Neural cell (in vitro differentiated cells): ENCODE results near the gene ADH1C.

Source experiments
- CTCF ChIP-seq: fragments of 450-650 bp; IDR thresholded peaks from 2 replicates; pipeline ENCODE4 v1.5.1; 2014; ENCODE audit warnings: antibody characterized with exemption, mild to moderate bottlenecking, moderate library complexity; ENCODE audit not compliant: poor library complexity, severe bottlenecking
- EP300 ChIP-seq: fragments of 450-650 bp; conservative IDR thresholded peaks from 2 replicates; pipeline ENCODE4 v1.6.1; 2014; ENCODE audit warnings: antibody characterized with exemption, mild to moderate bottlenecking, moderate library complexity; ENCODE audit not compliant: poor library complexity, severe bottlenecking
- EZH2 ChIP-seq: fragments of 200-600, 300-800 bp; shearing (Covaris generic), sonication (generic); IDR thresholded peaks from 2 replicates; pipeline ENCODE4 v1.6.1; 2014; ENCODE audit warnings: antibody characterized with exemption, low read length, borderline replicate concordance, mild to moderate bottlenecking; ENCODE audit not compliant: insufficient read depth, poor library complexity, severe bottlenecking
- MXI1 ChIP-seq: fragments of 450-650 bp; conservative IDR thresholded peaks from 2 replicates; pipeline ENCODE4 v1.6.1; 2014; ENCODE audit warnings: antibody characterized with exemption, mild to moderate bottlenecking; ENCODE audit not compliant: poor library complexity, severe bottlenecking
- POLR2AphosphoS5 ChIP-seq: IDR thresholded peaks from 2 replicates; pipeline ENCODE4 v1.6.1; 2012
- RAD21 ChIP-seq: fragments of 450-650 bp; conservative IDR thresholded peaks from 2 replicates; pipeline ENCODE4 v1.6.1; 2014; ENCODE audit warnings: antibody characterized with exemption, mild to moderate bottlenecking, moderate library complexity
- TF ChIP-seq, protein P1 (sequence below): IDR thresholded peaks from 2 replicates; pipeline ENCODE4 v1.6.1; 2012; ENCODE audit warnings: borderline replicate concordance

DNA sequence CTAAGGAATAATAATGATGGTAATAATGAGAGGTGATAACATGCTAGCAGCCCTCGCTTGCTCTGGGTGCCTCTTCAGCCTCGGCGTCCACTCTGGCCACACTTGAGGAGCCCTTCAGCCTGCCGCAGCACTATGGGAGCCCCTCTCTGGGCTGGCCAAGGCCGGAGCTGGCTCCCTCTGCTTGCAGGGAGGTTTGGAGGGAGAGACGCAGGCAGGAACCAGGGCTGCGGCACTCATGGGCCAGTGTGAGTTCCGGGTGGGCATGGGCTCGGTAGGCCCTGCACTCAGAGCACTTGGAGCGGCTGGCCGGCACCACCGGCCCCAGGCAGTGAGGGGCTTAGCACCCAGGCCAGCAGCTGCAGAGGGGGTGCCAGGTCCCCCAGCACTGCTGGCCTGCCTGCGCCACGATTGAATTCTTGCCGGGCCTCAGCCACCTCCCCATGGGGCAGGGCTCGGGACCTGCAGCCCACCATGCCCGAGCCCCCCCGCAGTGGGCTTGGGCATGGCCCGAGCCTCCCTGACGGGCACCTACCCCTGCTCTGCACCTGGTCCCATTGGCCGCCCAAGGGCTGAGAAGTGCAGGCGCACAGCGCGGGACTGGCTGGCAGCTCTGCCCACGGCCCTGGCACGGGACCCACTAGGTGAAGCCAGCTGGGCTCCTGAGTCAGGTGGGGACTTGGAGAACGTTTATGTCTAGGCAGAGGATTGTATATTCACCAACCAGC is 7.1 kb upstream of the ADH1C start:
- TF ChIP-seq EZH2: no peak
- no peak for TF ChIP-seq CTCF
- TF ChIP-seq POLR2AphosphoS5: no peak
- no peak for TF ChIP-seq RAD21
- TF ChIP-seq, protein P1, sequence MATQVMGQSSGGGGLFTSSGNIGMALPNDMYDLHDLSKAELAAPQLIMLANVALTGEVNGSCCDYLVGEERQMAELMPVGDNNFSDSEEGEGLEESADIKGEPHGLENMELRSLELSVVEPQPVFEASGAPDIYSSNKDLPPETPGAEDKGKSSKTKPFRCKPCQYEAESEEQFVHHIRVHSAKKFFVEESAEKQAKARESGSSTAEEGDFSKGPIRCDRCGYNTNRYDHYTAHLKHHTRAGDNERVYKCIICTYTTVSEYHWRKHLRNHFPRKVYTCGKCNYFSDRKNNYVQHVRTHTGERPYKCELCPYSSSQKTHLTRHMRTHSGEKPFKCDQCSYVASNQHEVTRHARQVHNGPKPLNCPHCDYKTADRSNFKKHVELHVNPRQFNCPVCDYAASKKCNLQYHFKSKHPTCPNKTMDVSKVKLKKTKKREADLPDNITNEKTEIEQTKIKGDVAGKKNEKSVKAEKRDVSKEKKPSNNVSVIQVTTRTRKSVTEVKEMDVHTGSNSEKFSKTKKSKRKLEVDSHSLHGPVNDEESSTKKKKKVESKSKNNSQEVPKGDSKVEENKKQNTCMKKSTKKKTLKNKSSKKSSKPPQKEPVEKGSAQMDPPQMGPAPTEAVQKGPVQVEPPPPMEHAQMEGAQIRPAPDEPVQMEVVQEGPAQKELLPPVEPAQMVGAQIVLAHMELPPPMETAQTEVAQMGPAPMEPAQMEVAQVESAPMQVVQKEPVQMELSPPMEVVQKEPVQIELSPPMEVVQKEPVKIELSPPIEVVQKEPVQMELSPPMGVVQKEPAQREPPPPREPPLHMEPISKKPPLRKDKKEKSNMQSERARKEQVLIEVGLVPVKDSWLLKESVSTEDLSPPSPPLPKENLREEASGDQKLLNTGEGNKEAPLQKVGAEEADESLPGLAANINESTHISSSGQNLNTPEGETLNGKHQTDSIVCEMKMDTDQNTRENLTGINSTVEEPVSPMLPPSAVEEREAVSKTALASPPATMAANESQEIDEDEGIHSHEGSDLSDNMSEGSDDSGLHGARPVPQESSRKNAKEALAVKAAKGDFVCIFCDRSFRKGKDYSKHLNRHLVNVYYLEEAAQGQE: no peak
- no peak for TF ChIP-seq MXI1
- no peak for TF ChIP-seq EP300
